T-helper 1 cell treated with Interleukin-12 subunit alpha and Interleukin-12 subunit beta and Interleukin-4 antibody, amounts not matched to agents 30 ng/mL and 1 ng/mL, for 36 hours (primary cell): ENCODE results near the gene TMEM170A. TPM values are rescaled to one million over a fixed set of nuclear protein-coding genes. Genes with fewer than 3 reads are reported as not detected.
"Not testable (repeated sequence)": the region's sequence is repeated elsewhere in the genome, so short reads cannot be mapped to it uniquely, and the experiment has no call there.

Source experiments
- intact Hi-C: fragments of 100-400 bp; cut with micrococcal nuclease; formaldehyde crosslinking; loops from one replicate; pipeline ENCODE4 v1.15.1; 2024
- total RNA-seq: library from RNA; stranded (reverse); gene quantifications from 2 replicates; pipeline ENCODE4 v1.2.3, GENCODE V29; 2022

TMEM170A gene
- total RNA-seq, 1 donor from 2014 or later, result 45.0 TPM

DNA sequence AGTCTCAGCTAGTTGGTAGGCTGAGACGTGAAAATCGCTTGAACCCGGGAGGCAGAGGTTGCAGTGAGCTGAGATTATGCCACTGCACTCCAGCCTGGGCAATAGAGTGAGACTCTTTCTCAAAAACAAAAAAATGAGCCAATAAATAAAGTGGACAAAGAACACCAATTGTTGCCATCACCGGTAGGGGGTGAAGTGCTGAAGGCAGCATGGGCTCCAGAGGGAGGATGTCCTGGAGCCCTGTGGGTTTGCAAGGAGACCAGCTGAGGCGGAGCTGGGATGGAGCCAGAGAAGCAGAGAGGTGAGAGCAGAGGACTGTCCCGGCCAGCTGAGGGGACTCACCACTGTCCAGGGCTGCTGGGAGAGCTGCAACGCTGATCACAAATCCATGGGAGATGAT, 17.0 kb upstream of the TMEM170A start:
- intact Hi-C loops, result no loop called here

DNA sequence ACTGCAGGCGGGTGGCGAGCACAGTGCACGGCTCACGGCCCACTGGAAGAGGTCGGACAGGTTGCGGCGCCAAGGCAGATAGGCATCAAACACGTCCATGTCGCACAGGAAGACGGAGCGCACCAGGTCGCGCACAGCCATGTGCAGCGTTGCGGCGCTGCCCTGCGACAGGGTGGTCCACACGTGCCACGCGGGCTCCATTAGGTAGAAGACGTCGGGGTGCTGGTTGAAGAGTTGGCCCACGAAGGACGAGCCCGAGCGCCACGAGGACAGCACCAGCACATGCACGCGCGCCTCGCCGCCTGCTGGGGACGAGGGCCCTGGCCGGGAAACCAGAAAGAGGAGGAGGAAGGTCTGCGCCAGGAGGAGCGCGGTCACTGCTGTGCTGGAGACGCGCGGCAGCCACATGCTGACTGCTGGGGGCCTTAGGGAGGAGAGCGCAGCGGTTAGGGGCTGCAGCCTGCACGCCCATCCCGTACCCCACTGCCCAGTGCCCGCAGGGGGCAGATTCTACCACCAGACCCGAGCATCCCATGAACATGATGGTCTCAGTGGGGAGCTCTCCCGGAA, 15.0 kb upstream of the TMEM170A start:
- intact Hi-C loops, result no loop called here

DNA sequence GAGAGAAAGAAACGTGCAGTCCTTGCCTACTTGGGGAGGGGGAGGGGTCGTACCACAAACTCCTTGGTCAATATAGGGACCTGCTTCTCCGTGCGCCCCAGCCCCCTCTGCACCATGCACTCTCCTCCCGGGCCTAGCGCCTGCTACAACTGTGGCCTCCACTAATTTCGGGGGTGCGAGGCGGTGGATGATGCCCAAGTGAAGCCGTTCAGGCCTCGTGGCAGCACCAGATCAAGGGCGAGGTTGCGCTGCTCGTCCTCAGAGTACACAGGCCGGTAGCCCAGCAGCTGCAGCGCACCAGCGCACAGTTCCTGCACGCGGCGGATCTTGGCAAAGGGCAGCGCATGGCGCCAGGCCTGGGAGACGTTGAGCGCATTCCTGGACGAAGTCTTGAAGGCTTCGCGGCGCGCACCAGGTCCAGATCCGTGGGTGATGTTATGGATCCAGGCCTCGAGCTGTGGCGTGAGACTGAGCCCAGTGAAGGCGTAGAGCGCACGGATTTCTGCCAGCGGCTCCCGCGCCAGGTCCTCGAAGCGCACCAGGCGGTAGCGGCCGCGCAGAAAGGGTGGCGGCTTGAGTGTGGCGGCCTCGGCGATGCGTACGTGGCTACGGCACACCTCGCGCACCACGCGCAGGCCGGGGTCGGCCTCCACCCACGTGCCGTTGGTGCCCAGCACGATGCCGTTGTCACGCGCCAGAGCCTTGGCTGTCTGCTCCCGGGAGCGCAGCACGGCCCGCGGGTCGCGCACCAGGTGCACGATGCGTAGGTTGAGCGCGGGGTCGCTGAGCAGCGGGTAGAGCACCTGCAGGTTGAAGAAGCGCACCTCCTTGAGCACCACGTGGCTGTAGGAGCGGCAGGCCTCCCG, 14.2 kb upstream of the TMEM170A start:
- intact Hi-C loops, result no loop called here

DNA sequence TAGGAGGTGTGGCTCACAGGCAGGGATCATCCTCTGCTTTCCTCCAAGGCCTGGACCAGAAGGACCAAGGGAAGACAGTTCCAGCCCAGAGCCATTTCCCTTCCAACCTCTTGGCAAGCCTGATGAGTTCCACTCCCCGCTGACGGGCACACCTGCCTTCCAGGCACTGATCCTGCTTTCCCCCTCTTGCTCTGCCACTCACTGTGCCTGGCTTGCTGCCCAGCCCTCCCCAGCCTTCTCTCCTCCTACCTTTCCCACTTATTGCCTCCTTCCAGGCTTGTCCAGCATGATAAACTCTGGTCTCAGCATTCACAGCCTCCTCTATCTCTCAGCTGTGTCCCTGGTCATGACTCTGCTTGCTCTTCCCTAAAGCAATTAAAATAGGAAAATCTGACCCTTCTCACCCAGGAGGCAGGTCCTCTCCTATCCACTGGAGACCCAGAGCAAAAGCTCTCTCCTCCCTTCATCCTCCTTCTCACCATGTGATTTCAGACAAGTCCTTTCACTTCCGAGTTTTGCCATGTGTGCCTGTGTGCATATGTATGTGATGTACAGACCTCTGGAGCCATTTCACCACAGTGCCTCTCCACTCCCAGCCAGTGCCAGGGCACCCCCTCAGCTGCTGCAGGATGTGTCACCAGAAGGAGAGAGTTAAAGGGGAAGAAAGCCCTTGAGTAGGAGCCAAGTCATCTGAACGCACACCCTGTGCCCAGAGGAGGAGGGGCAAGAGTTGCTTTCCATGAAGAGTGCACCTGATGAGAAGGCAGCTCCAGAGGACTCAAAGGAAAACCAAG, 13.4 kb upstream of the TMEM170A start:
- intact Hi-C loops, result no loop called here

DNA sequence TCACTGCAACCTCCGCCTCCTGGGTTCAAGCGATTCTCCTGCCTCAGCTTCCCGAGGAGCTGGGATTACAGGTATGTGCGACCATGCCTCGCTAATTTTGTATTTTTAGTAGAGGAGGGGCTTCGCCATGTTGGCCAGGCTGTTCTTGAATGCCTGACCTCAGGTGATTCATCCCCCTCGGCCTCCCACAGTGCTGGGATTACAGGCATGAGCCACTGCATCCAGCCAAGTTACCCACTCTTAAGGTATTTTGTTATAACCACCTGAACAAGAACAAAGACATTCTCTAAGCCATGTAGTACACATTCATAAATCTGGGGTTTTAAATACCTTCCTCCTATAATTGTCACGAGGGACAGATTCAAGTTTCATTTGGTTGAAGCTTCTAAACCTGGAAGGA, 12.3 kb upstream of the TMEM170A start:
- intact Hi-C loops, result no loop called here

DNA sequence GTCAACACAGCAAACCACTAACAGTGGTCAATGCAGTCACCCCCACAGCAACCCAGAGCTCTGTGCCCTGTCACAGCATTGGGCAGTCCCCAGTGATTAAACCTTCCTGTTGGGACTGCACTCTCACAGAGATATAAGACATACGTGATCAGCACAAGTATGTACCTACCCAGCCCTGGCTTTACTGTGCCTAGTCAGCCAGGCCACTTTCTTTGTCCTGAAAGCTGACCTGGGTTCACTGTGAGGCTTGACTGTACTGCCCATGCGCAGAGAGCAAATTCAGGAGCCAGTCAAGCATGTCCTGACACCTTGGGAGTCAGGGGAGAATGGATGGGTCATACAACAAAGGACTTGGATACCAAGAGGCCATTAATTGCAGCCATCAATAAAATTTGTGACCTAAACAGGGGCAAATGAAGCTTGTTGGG, 10.9 kb upstream of the TMEM170A start:
- intact Hi-C loops, result no loop called here

DNA sequence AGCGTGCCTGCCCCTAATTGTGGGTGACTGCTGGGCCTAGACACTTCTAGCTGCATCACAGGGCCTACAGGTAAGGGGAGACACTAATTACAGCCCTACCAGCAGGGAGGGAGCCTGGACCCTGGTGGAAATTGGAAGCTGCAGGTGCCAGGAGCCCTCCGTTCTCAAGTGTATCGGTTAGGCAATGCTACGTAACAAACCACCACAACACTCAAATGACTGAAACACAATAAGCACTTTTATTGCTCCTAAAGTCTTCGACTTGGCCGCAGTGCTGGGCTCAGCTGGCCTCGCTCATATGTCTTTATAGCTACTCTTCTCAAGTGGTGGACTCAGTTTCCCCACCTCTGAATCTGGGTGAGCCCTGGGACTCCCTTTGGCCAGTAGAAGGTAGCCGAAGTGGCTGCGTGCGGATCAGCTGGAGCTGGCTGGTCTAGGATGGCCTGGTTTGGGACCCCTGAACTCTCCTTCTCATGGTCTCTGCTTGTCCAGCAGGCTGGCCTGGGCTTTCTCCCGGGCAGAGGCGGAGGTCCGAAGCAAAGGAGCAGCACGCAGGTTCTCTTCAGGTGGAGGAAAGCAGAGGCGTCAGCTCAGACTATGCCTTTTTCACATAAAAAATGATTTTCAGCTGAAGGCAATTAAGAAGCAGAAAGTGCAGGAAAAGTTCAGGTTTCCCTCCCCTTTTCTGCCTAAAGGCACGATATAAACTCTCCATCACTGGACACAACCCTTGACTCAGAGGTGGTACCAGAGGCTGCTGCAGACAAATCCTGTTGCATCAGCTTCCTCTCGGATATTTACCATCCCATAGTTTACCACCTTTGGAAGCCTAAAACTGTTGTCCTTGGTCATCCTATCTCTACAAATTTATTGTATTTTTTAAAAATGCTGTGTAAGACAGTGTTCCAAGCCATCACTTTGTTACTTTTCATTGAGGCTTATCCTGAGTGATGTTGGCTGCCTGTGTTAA, 8.7 kb upstream of the TMEM170A start:
- intact Hi-C loops, result no loop called here

DNA sequence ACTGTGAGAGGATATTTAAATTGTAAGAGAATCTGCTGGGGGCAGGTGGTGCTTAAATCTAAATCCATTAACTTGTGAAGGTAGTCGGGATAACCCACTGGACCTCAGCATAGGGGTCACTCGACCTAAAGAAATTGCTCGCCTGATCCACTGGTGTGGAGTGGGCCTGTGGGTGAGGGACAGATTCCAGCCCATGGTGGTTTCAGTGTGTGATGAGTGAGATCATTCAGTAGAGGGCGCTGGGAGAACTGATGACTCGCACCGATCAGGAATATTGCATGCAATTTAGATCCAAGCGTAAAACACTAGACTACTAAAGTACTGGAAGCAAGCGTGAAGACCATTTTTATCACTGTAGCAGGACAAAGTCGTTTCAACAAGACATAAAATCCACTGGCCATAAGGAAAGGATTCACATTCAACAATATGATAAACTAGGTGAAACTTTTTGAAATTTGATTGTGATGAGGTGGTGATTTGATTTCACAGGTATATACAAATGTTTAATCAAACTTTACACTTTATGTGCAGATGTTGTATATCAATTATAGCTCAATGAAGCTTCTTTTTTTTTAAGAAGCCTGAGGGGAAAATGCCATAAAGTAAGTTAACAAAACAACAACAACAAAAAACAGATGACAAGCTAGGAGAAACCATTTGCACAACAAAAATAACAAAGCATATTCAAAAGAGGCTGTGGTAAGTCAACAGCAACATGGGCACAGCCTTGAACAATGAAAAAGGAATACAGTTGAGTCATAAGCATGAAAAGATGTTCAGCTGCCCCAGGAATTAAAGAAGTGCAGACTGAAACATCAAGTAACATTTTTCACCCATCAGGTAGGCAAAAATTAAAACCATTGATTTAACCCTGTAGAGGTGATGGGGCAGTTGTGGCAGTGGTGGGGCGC, 7.5 kb upstream of the TMEM170A start:
- intact Hi-C loops, result loop anchor here (1.0 kb wide), 3 partner anchors 78 to 292 kb away; no protein-coding TSS in a partner anchor

DNA sequence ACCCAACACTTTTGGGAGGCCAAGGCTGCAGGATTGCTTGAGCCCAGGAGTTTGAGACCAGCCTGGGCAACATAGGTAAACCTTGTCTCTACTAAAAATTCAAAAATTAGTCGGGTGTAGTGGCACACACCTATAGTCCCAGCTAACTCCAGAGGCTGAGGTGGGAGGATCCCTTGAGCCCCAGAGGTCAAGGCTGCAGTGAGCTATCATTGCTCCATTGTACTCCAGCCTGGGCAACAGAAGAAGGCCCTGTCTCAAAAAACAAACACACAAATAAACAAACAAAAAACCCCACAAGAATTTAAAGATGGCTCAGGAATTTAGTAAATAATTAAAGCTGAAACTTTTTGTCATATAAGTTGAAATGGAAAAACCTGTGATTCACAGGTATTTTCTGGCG, 2.3 kb upstream of the TMEM170A start:
- intact Hi-C loops, result no loop called here

DNA sequence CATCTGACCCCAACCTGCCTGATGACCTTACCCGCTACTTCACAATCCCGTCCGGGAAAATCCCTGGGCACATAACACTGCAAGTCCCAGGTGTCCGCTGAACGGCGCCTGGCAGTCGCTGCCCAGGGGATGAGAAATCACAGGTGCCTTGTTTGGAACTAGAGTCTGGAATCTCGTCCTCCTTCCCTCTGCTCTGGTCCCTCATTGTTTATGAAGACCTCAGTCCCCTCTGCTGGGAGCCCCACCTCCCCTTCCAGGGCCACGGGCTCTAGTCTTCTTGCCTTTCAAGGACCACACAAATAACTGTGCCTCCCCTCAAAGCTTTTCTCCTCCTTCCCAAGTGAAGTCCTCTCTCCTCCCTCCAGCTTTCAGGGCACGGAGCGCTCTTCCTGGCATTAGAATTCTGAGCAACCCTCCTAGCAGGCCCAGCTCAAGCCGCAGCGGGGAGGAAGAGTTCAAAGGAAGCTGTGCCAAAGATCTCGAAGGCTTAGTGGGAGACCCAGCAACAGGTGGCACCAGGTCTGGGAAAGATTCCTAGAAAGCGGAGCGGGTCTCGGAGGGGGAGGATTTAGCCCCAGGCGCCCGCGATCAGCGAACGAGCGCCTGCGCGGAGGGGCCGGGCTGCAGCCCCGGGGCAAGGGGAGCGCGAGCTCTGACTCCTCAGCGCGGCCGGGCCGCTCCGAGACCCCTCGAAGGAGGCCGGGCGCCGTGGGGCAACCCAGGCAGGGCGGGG, 934 bp downstream of the TMEM170A start:
- intact Hi-C loops, result loop anchor here (1.0 to 2.0 kb wide), 15 partner anchors 17 to 1727 kb away; partner anchors contain the start of genes ADAT1, CFDP1, GLG1 and KARS1

DNA sequence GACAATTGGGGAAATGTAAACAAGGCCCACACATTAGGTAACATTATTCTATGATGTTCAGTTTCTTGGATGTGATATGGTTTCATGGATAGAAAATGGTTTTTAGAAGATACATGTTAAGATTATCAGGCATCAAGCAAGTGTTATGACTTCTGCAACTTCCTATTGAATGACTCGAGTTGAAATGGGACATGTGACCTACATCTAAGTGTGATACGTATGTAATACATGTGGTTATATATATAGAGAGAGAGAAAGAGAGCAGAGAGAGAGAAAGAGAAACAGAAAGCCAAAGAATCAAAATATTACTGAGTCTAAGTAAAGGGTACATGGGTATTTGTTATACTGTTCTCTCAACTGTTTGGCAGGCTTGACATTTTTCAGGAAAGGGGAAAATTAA, 1.7 kb downstream of the TMEM170A start:
- intact Hi-C loops, result loop anchor here (2.0 kb wide), 1 partner anchor 16 kb away; no protein-coding TSS in a partner anchor

DNA sequence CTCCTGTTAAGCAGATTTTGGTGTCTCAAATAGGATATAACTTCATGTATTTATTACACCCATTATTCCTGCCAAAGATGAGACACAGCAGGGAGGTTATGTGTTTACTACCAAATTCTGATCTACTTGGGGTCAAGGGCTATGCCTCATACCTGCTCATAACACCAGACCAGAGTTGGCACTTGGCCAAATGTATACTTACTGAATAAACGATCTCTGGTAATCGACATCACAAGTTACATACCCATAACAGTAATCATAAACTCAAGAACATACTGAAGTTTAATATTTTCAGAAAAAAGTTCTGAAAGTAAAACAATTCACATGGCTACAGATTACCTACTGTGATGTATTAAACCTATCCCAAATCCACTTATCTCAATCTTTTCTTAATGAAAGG, 2.9 kb downstream of the TMEM170A start:
- intact Hi-C loops, result no loop called here

DNA sequence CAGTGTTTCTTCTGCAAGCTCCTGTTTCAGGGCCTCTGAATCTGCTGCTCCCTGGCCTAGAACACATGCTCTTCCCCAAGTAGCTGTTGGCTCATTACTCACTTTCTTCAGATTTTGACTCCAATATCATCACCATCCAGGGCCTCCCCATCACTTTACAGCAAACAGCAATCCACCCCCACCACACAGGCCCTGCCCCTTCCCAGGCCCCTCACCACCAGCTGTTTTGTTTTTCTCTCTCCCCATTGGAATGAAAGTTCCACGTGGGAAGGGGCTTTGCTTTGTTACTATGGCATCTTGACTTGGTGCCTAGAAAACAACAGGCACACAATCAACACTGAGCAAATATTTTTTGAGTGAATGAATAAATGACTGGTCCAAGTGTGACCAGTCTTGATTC, 4.0 kb downstream of the TMEM170A start:
- intact Hi-C loops, result no loop called here

DNA sequence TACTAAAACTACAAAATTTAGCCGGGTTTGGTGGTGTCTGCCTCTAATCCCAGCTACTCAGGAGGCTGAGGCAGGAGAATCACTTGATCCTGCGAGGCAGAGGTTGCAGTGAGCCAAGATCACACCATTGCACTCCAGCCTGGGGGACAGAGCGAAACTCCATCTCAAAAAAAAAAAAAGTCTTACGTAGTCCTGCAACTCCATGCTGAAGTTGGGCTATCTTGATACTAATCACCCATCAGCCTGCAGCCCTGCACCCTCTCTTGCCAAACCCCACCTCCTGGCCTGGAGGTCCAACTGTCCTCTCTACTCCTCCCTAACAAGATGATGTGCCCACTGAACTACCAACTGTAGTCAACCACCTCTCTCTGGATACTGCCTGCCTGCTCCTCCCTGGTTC, 4.8 kb downstream of the TMEM170A start:
- intact Hi-C loops, result no loop called here

DNA sequence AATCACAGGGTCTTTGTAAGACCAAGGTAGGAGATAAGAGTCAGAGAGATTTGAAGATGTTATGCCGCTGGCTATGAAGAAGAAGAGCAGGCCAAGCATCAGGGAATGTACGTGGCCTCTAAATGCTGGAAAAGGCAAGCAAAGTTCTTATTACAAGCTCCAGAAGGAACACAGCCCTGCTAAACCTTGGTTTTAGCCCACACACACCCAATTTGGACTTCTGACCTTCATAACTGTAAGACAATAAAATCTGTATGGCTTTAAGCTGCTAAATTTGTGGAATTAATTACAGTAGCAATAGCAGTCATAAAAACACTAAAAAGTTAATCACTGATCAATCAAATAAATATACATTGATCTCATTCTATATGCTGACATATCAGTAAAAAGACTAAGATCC, 6.0 kb downstream of the TMEM170A start:
- intact Hi-C loops, result no loop called here

DNA sequence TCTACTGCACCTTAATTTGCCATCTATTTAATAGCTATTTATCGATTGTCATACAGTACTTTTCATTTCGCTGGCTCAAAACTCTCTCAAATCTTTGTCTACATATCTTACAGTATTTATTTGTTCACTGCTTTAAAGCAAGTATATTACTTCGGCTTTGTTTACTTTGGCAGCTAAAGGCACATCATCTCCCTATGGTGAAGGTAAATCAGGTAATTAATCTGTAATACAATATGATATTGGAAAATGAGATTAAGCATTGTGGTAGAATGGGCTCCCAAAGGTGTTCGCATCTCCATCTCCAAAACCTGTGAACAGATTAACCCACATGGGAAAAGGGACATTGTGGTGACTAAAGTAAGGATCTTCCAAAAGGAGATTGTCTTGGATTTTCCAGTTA, 6.5 kb downstream of the TMEM170A start:
- intact Hi-C loops, result no loop called here

DNA sequence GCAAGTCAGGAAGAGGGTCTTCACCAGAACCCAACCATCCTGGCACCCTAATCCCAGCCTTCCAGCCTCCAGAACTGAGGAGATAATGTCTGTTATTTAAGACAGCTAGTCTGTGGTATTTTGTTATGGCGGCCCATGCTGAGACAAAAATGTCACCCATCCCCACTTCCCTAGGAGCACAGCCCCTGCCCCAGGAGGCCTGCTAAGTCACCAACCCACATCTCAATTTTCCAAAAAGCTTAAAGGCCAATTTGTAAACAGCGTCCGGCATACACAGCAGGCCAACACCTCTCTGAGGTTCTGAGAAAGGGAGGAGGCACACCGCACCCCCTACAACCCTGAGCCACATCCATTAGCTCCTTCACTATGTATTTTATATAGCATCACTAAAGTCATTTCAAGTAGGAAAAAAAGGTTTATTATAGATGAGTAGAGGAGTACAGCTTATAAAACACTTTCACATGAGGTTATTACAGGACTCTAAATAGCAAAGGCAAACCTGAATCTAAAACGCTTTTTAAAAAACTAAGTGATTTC, 6.9 kb downstream of the TMEM170A start:
- intact Hi-C loops, result no loop called here

DNA sequence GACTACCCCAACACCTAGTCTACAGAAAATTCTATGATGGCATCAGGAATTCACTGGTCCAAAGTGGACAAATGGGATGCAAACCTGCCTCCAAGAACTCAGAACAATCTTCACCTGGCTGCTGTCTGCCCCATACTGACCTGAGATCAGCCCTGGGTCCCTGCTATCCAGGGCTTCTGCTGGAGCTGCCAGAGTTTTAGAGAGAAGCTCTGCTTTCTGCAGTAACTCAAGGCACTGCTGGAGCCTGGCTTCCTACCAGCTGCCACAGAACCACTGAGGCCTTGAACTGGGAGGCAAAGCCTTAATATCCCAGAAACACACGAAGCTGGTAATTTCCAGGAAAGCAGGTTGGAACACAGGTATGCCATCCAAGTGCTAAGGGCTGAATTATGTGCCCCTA, 7.5 kb downstream of the TMEM170A start:
- intact Hi-C loops, result no loop called here

DNA sequence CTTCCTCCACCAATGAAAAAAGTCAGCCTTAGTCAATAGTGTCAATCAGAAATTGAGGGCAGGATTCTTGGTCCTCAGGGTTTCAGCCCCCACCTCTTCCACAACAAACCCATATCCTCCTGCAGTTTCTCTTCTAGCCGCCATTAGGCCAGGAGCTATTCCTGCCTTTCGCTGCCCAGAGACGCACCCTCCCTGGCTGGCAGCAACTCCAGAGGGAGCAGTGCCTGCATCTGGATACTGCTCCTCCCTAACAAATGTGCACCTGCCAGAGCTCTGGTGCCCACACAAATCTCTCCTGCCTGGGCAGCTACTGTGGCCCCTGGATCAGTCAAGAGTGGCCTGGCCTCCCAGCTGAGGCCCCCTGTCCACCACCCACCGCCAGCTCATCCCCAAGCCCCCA, 8.0 kb downstream of the TMEM170A start:
- intact Hi-C loops, result not testable (repeated sequence)
